ENCODE data around the gene AURKAIP1. TPM values are rescaled to one million over a fixed set of nuclear protein-coding genes. Genes with fewer than 3 reads are reported as not detected.

The AURKAIP1 gene
- total RNA-seq, 4 donors from 2014 or later = 98.4 to 152 (median 117) TPM

GRCh38 chr1:1380860-1381259, 5.9 kb upstream of the AURKAIP1 start:
- no peaks in the 10 kb centered on the region for H3K9me3 ChIP-seq
- no peak for DNase-seq (ENCODE audit: extremely low spot score)
- H3K27ac ChIP-seq (replicated peaks in 1 of 4) = no peak overlapping the region
- TF ChIP-seq EP300 (IDR thresholded peaks at IDR 0.05) = no peak
- TF ChIP-seq POLR2A (IDR thresholded peaks at IDR 0.05; ENCODE audit: low read depth) = no peak
- H3K27me3 ChIP-seq = no peaks in the 10 kb centered on the region
- peaks cover 4 to 5% (median 5%) of the 10 kb centered on the region in 4 donors for H3K4me1 ChIP-seq
- WGBS = 97% methylated on average over 12 of the region's 16 CpGs
- H3K36me3 ChIP-seq = peaks cover 10 to 29% (median 24%) of the 10 kb centered on the region in 4 donors
- intact Hi-C loops (cut with DNase I) = no loop called here
- H3K4me3 ChIP-seq = no peak overlapping the region

DNA sequence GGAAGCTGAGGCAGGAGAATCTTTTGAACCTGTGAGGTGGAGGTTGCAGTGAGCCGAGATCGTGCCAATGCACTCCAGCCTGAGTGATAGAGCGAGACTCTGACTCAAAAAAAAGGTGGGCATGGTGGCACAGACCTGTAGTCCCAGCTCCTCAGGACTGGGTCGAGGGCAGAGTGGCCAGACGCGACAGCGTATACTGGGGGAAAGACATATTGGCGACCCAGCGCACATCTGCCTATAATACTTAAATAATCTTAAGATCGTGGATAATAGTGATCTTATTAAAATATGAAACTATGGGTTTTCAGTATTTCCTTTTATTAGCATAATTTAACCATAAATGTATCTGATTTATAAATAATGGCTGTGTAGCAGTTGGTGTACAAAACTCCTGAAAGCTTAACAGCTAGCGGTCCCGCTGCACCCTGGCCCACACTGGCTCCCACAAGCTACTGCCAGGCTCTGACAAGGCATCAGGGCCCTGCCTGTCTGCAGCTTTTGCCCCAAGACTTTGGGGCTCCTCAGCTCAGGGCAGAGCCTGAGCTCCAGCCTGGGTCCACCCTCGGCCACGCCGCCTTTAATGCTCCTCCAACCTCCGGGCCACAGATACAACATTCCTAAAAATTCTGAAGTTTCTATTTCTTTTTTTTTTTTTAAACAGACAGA, 2.7 kb upstream of the AURKAIP1 start:
- H3K4me1 ChIP-seq = peaks cover 22 to 29% (median 27%) of the 10 kb centered on the region in 4 donors
- no peaks in the 10 kb centered on the region for H3K27me3 ChIP-seq
- H3K36me3 ChIP-seq = peaks cover 5 to 30% (median 22%) of the 10 kb centered on the region in 4 donors
- TF ChIP-seq POLR2A (IDR thresholded peaks at IDR 0.05; ENCODE audit: low read depth) (no peak), POLR2AphosphoS5 (IDR thresholded peaks at IDR 0.05) (no peak), EP300 (IDR thresholded peaks at IDR 0.05) (no peak)
- TF ChIP-seq, protein P1, sequence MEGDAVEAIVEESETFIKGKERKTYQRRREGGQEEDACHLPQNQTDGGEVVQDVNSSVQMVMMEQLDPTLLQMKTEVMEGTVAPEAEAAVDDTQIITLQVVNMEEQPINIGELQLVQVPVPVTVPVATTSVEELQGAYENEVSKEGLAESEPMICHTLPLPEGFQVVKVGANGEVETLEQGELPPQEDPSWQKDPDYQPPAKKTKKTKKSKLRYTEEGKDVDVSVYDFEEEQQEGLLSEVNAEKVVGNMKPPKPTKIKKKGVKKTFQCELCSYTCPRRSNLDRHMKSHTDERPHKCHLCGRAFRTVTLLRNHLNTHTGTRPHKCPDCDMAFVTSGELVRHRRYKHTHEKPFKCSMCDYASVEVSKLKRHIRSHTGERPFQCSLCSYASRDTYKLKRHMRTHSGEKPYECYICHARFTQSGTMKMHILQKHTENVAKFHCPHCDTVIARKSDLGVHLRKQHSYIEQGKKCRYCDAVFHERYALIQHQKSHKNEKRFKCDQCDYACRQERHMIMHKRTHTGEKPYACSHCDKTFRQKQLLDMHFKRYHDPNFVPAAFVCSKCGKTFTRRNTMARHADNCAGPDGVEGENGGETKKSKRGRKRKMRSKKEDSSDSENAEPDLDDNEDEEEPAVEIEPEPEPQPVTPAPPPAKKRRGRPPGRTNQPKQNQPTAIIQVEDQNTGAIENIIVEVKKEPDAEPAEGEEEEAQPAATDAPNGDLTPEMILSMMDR (IDR thresholded peaks at IDR 0.05) = no peak
- no peak for DNase-seq (ENCODE audit: extremely low spot score)
- no peaks in the 10 kb centered on the region for H3K9me3 ChIP-seq
- H3K27ac ChIP-seq (replicated peaks in 1 of 4) = no peak overlapping the region
- no peak overlapping the region for H3K4me3 ChIP-seq
- 91% methylated on average over 16 of the region's 16 CpGs for WGBS
- intact Hi-C loops (cut with DNase I) = loop anchor here (10.0 kb wide), 1 partner anchor 263 kb away; the partner anchor contains the start of gene C1orf159

GRCh38 chr1:1376551-1377226, 1.7 kb upstream of the AURKAIP1 start:
- DNase-seq (ENCODE audit: extremely low spot score) = no peak
- peak overlapping the region in 2 of 4 donors; percentile 88 to 97 for H3K27ac ChIP-seq (replicated peaks in 1 of 4)
- 91% methylated on average over 9 of the region's 10 CpGs for WGBS
- H3K4me3 ChIP-seq = no peak overlapping the region
- no peaks in the 10 kb centered on the region for H3K9me3 ChIP-seq
- H3K4me1 ChIP-seq = peaks cover 29 to 38% (median 36%) of the 10 kb centered on the region in 4 donors
- H3K36me3 ChIP-seq = peaks cover 3 to 31% (median 20%) of the 10 kb centered on the region in 4 donors
- no peak for TF ChIP-seq EP300 (IDR thresholded peaks at IDR 0.05)
- no peak for TF ChIP-seq POLR2AphosphoS5 (IDR thresholded peaks at IDR 0.05)
- TF ChIP-seq, protein P1 (IDR thresholded peaks at IDR 0.05) = no peak
- no peak for TF ChIP-seq POLR2A (IDR thresholded peaks at IDR 0.05; ENCODE audit: low read depth)
- H3K27me3 ChIP-seq = no peaks in the 10 kb centered on the region
- intact Hi-C loops (cut with DNase I) = loop anchor here (10.0 kb wide), 1 partner anchor 262 kb away; the partner anchor contains the start of gene C1orf159

DNA sequence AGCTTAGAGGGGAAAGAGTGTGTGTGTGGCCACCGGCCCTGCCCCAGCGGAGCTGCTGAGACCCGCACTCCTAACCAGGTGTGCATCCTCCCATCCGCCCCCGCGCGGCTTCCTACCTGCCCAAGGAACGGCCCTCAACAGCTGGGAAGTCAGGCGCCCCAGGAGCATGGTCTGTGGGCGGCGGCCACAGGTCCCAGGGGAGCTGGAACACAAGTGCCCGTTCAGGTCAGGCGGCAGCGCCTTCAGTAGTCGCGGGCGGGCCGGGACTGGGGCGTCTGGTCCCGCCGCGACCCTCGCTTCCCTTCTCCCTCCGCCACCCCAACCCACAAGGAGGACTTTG, 448 bp downstream of the AURKAIP1 start:
- WGBS = no CpG with 5 or more reads among the region's 24 CpGs
- intact Hi-C loops (cut with DNase I) = loop anchor here (2.0 to 10.0 kb wide), 2 partner anchors 24 to 260 kb away; partner anchors contain the start of genes C1orf159 and CCNL2
- Histone ChIP-seq H3K4me3 (peak overlapping the region; percentile 71 to 99 (median 86)), H3K36me3 (peaks cover 0 to 19% (median 15%) of the 10 kb centered on the region in 4 donors), H3K4me1 (peaks cover 32 to 45% (median 43%) of the 10 kb centered on the region in 4 donors), H3K27ac (replicated peaks in 1 of 4) (peak overlapping the region; percentile 88 to 97 (median 95)), H3K27me3 (no peaks in the 10 kb centered on the region), H3K9me3 (no peaks in the 10 kb centered on the region)
- TF ChIP-seq, protein P1 (IDR thresholded peaks at IDR 0.05) = no peak
- no peak for TF ChIP-seq POLR2A (IDR thresholded peaks at IDR 0.05; ENCODE audit: low read depth)
- no peak for TF ChIP-seq EP300 (IDR thresholded peaks at IDR 0.05)
- no peak for TF ChIP-seq POLR2AphosphoS5 (IDR thresholded peaks at IDR 0.05)
- no peak for DNase-seq (ENCODE audit: extremely low spot score)
